ENCODE data around the gene GNL3L.

GRCh38 chrX:54564936-54565335, 34.9 kb downstream of the GNL3L start:
- TF ChIP-seq POLR2AphosphoS5 (IDR thresholded peaks at IDR 0.05; ENCODE audit: low read depth, low read length): no peak
- TF ChIP-seq REST (IDR thresholded peaks at IDR 0.05; ENCODE audit: insufficient read depth in 1 of 2, low read depth in 2 of 2, low read length in 2 of 2): no peak
- no peak for TF ChIP-seq TAF1 (IDR thresholded peaks at IDR 0.05; ENCODE audit: borderline replicate concordance, insufficient read depth, low read length)
- no peak for TF ChIP-seq SIN3A (IDR thresholded peaks at IDR 0.05; ENCODE audit: borderline replicate concordance, insufficient read depth, low read length)

All from PFSK-1 (cell line).